RCC 7860 (cell line): Measurements from ENCODE around the gene NFKBIA.
"Not testable (repeated sequence)": the region's sequence is repeated elsewhere in the genome, so short reads cannot be mapped to it uniquely, and the experiment has no call there.

Experiments used
- DNase-seq: peaks from one replicate; pipeline ENCODE4 v3.0.0-alpha.2; 2015; ENCODE audit warnings: low spot score
- FAIRE-seq: peaks from 2 replicates; lab custom pipeline; 2012; peaks lifted over from hg19 to GRCh38; lab: Jason Lieb, UNC

Gene NFKBIA

DNA sequence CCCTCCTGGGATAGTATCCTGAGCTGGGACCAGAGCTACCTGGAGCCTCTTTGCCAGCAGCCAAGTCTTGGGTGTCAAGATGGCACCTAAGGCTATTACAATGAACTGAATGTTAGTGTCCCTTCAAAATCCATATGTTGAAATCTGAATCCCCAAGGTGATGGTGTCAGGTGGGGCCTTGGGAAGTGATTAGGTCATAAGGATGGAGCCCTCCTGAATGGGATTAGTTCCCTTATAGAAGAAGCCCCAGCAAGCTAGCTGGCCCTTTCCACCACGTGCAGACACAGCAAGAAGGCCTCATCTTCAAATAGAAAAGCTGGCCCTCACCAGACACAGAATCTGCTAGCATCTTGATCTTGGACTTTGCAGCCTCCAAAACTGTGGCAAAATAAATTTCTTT, 12.4 kb downstream of the NFKBIA start:
- FAIRE-seq: no peak

DNA sequence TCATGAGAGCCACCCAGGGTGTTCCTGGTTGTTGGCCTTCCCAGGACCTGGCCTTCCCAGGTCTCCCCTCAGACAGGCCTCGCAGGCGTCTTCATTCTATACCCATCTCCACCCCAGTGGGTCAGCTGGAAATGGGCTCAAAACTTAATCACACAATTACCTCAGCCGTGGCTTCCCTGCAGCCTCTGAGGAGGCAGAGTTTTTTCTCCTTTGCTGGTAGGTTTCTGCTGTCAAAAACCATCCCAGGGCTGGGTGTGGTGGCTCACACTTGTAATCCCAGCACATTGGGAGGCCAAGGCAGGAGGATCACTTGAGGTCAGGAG, 13.2 kb downstream of the NFKBIA start:
- DNase-seq (no peak), FAIRE-seq (no peak)

More for the DNA sequence above, 12.4 kb downstream of the NFKBIA start:
- DNase-seq: no peak

DNA sequence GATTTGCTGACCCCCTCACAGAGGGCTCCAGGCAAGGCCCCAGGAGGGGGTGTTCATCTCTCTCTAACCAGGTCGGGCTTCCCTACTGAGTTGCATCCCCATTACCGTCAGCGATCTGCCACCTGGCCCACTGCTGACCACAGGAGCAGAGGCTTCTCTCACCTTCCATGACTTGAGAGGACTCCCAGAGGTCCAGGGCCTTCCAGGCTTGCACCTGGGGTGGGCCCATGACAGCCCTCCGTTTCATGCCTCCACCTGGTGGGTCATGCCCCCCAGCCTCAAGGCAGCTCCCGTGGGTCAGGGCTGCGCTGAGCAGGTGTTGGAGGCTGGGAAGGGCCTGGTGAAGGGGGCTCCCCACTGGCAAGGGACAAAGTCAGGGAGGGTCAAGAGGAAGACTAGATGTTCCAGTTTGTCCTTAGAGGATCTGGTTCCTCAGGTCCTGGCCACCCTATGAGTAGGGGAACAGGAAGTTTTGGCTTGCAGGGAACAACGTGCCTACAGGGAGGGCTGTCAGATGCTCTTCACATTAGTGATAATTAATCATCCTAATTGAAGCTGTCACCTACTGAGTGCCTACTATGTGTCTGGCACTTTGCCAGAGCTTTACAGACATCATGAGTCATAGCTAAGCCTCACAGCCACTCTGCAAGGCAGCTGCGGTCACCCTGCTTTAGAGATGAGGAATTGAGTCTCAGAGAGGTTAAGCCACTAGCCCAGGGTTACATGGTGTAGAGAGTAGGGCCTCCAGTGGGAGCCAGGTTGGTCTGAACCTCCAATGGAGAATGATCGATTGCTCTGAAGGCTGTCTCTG, 13.8 kb downstream of the NFKBIA start:
- DNase-seq (peak; percentile 59), FAIRE-seq (peak; percentile 73)

DNA sequence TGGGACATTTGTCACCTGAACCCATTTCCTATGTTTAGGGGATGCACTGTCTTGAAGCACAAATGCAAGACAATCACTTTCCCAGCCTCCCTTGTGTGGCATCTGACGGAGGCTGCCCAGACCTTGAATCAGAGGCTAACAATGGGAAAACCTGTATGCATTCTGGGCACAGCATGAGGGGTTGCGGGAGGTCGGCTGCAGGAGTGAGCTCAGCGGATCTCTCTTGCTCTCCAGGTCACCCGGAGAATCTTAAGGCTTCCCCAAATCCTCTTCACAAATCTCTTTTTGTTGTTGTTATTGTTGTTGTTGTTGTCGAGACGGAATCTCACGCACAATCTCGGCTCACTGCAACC, 15.3 kb downstream of the NFKBIA start:
- FAIRE-seq: no peak

DNA sequence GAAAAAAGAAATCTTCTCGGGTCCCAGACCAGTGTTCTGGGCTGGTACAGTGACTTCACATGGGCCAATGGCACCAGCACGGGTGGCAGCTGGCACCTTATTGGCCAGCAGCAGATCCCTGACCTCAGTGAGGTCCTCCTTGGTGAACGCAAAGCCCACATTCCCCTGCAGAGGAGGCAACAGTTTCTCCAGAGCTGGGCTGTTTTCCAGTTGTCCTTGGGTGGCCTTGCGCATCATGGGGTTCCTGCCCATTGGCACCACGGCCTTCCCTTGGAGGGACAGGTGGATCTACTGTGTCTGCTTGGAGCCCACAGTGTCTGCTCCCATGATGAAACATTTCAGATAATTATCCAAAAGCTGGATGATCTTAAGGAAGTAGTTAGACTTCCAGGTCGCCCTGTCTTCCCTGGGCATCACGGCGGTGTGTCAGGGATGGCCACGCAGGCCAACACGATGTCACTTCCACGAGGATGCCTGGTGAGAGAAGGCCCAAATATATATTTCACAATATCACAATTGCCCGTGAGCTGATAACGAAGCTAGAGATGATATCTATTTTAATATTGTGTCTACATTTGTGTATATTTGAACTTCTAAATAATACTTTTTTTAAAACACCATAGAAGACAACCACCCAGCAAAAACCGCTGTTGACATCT, 15.8 kb downstream of the NFKBIA start:
- no peak for FAIRE-seq

More for the DNA sequence above, 15.3 kb downstream of the NFKBIA start:
- DNase-seq: no peak

DNA sequence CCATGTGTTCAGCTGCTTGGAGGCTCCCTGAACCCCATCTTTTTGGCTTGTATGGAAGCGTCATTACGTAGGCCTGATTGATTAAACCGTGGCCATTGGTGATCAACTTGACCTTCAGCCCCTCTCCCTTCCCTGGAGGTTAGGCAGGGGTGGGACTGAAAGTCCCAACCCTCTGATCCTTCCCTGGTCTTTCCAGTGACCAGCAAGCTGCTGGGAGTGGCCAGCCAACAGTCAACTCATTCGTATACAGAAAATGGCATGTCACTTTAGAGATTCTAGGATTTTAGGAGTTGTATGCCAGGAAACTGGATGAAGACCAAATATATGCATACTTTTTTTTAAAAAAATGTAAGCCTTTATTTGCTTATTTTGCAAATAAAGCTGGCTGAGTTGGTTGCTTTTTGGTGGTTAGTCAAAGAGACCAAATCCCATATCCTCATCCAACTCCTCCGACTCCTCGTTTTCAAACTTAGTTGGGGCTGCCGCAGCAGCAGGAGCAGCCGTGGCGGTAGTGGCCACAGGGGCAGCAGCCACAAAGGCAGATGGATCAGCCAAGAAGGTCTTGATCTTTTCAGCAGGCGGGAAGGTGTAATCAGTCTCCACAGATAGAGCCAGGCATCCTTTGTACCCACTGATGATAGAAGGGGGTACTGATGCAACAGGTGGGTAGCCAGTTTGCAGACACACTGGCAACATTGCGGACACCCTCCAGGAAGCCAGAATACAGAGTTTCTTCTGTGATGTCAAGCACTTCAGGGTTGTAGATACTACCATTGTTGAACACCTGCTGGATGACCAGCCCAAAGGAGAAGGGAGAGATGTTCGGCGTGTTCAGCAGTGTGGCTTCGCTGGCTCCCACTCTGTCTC, 16.6 kb downstream of the NFKBIA start:
- FAIRE-seq: no peak
- DNase-seq: no peak

More for the DNA sequence above, 15.8 kb downstream of the NFKBIA start:
- no peak for DNase-seq

DNA sequence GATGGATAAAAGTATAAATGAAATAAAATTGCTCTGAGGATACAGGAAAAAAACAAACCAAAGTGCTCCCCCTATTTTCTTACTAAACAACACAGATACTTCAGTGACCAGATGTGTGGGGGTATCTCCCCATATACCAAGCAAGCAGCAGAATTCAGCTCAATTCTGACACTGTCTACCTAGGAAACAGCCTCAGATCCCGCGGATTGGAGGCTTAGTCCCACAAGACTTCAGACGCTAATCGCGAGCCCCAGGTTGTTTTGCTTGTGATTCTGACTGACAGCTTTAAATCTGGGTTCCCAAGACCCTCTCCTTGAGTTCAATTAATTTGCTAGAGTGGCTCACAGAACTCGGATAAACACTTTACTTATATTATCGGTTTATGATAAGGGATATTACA, 17.3 kb downstream of the NFKBIA start:
- DNase-seq: no peak
- no peak for FAIRE-seq

DNA sequence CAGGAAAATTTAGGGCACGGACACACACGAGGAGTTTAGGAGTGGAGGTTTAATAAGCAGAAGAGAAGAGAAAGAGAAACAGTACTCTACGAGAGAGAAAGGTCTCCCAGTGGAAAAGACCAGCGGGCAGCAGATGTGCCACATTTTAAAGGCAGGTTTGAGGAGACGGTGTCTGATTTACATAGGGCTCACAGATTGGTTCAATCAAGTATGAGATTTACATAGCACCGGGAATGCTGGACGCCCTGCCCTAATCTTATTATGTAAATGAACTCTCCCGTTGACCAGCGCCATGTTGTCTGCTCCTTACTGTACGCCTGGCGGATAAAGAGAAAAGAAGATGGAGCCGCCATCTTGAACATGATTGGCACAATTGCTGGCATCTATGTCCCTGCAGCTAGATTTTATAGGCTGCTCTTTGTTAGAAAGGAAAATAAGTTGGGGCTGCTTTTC, 17.9 kb downstream of the NFKBIA start:
- FAIRE-seq (no peak), DNase-seq (no peak)

DNA sequence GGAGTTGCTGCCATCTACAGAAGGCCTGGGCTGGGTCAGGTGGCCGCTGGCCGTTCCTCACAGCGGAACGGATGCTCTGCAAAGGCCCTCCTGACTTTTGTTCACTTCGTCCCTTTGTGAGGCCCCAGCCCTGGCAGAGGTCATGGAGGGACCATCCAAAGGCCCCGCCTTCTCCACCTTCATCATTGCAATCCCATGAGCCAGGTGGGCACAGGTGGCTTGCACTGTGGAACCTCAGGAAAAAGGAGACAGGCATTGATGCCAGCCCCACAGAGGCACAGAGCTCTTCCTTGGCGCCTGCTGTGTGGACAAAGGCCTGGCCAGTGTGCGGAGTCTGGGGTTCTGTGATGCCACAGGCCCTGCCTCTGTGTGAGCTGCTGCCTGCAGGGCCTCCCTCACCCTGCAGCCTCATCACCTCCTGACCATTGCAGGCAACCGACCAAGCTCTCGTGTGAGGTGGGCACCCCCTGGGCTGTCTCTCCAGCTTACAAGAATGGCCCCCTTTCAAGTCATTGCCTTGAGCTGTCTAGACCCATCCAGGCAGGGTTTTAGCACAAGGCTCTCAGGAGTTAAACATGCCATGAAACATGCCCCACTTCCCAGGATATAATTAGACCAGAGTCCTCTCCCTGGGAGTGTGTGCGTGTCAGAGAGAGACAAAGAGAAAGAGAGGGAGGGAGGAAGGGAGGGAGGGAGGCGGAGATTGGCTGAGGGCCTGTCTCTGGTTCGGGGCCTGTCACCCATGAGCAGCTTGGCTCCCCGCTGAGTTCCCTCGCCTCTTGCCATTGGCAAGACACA, 19.3 kb downstream of the NFKBIA start:
- peak; percentile 86 for DNase-seq
- FAIRE-seq: peak; percentile 82

DNA sequence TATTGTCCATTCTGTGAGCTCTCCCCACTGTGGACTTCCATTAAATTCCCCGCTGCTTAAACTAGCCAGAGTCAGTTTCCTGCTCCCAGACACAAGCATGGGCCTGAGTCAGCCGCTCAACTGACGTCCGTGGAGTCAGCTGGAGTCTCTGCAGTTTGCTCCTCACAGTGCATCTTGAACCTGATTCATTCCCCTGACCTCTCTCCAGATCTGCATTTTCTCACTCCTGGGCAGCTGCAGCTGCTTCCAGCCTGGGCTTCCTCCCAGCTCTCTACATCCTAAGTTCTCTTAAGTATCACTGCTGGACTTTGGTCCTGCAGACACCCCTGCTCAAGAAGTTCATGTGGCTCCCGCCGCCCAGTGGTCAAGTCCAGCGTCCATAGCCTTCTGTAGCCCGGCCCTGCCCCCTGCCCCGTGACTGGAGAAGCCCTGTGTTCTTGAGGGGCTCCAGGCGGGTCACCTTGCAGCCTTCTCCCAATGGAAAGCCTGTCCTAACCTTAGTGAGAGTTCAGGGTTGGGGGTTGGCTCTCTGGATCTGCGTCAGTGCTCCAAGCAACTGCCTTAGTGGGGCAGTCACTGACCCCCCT, 20.0 kb downstream of the NFKBIA start:
- peak; percentile 70 for DNase-seq
- no peak for FAIRE-seq

DNA sequence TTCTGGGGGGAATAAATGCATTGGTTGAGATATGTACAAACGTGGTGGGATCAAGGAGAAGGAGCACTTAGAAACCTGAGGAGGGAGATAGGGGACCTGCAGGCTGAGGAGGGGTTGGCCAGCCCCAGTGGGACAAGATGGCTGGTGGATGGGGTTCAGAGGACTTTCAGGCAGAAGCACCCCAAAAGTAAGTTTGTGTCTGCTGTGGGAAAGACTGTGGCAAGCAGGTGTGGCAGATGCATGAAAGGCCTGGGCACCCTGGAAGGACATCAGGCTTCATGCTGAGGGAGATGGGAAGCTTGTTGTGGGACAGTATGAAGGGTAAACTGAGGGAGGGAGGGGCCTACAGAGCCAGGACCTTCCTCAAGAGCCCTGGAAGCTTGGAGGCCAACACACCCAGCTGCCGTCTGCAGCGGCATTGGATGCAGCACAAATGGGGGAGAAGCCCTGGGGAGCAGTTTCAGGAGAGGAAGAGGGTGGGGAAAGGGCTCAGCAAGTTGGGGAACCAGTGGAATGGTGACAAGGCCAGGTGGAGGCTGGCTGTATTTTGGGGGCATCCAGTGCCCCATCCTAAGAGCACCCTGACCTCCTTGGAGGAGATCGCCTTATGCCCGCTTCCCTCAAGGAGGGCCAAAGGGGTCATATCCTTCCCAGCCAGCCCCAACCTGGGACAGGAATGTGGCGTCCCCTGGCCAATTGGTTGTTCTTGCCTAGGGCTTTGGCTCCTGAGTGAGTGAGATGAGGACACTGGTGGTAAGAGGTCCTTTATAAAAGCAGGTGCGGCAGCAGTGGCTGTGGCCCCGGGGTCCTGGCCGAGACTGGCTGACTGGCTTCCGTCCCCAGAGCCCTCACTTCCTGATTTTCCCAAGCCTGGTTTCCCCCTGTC, 20.7 kb downstream of the NFKBIA start:
- FAIRE-seq (no peak), DNase-seq (no peak)

DNA sequence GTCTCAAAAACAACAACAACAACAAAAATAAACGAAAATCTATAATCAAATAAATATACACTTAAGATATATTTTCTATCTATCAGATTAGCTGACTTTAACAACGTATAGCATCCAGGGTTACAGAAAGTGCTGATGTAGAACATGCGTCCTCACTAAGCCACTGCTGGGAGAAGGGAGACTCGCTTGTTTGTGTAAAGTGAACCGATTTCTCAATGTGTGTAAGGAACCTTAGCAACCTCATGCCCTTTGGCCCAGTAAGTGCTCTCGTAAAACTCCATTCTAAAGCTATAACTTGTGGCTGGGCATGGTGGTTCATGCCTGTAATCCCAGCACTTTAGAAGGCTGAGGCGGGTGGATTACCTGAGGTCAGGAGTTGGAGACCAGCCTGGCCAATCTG, 23.8 kb downstream of the NFKBIA start:
- FAIRE-seq: no peak
- no peak for DNase-seq

DNA sequence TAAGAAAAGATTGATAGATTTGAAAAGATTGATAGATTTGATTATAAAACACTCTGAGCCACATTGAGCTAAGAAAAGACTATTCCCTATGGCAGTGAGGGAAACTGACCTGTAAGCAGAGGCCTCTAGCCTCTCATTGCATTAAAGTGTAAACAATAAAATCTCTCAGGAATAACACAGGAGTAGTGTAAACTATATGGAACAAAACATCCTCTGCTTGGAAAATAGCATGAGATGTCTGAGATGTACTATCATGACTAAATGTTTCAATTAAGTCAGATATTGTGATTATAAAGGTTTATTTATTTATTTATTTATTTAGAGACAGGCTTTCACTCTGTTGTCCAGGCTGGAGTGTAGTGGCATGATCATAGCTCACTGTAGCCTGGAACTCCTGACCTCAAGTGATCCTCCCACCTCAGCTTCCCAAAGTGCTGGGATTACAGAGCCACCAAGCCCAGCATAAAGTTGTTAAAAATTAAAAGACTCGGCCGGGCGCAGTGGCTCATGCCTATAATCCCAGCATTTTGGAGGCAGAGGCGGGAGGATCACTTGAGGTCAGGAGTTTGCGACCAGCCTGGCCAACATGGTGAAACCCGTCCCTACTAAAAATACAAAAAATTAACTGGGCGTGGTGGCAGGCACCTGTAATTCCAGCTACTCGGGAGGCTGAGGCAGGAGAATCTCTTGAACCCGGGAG, 25.2 kb downstream of the NFKBIA start:
- FAIRE-seq, DNase-seq: not testable (repeated sequence)

DNA sequence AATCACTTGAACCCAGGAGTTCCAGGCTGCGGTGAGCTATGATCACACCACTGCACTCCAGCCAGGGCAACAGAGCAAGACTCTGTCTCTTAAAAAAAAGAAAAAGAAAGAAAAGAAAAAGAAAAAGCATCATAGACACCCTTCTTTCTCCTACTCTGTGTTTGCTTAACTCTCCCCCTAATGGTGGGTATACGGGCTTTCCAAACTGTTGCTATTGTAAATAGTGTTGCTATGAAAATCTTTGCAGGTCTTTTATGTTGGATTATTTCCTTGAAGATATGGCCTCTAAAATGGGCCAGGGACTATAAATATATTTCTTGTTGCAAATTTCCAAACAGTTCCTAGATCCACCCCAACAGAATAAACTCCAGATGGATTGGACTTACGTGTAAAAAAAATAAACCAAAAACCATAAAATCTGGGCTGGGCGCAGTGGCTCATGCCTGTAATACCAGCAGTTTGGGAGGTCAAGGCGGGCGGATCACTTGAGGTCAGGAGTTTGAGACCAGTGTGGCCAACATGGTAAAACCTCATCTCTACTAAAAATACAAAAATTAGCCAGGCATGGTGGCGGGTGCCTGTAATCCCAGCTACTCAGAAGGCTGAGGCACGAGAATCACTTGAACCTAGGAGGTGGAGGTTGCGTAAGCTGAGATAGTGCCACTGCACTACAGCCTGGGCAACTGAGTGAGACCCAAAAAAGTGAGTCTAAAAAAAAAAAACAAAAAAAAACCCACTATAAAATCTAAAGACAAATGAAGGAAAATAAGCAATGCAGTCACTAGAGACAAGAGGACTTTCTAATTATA, 25.9 kb downstream of the NFKBIA start:
- no peak for FAIRE-seq

DNA sequence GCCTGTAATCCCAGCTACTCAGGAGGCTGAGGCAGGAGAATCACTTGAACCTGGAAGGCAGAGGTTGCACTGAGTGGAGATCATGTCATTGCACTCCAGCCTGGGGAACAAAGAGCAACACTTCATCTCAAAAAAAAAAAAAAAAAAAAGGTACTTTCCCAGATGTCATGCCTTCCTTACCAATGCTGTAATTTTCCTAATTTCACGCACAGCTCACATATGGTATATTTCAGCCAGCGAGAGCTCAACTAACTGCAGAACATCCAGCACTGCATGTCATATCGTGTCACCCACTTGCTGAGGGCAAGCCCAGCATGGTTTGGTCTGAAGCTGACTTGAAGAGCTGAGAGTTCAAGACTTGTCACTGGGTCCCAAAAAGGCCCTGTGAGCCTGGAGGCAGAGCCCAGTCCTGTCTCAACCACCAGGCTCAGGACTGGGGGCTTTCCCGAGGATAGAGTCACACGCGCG, 29.0 kb downstream of the NFKBIA start:
- no peak for DNase-seq
- FAIRE-seq: no peak

More for the DNA sequence above, 25.9 kb downstream of the NFKBIA start:
- DNase-seq: no peak

DNA sequence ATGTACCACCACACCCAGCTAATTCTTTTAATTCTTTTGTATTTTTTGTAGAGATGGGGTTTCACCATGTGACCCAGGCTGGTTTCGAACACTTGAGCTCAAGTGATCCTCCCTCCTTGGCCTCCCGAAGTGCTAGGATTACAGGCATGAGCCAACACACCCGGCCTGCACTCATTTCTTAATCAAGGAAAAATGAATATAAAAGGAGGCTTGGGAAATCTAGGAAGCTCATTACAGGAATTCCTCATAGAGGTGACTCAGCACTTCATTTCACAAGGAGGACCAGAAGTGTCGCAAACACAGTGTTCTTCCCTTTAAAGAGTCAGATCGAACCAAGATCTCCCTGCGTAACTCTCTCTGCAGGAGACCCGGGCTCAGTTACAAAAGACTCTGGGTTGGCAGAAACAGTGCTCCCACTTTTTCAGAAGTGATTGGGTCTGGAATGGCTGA, 30.3 kb downstream of the NFKBIA start:
- peak; percentile 76 for DNase-seq

DNA sequence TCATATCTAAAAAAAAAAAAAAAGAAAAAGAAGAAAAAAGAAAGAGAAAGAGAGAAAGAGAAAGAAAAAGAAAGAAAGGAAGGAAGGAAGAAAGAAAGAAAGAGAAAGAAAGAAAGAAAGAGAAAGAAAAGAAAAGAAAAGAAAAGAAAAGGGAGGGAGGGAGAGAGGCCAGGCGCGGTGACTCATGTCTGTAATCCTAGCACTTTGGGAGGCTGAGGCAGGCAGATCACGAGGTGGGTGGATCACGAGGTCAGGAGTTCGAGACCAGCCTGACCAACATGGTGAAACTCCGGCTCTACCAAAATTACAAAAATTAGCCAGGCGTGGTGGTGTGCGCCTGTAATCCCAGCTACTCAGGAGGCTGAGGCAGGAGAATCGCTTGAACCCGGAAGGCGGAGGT, 31.3 kb downstream of the NFKBIA start:
- not testable (repeated sequence) for FAIRE-seq, DNase-seq

More for the DNA sequence above, 30.3 kb downstream of the NFKBIA start:
- FAIRE-seq: no peak

DNA sequence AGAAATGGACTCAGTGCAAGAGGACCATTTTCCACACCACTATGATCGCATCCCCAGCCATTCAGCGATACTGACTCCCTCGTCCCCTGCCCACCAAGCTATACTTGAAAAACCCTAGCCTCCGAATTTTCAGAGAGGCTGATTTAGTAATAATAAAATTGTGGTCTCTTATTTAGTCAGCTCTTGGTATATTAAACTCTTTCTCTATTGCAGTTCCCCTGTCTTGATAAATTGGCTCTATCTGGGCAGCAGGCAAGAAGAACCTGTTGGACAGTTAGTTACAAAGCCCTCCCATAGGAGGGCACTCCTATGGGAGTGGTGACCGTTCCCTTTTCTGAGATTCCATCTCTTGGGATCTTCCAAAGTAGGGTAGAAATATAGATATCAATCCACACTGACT, 33.6 kb downstream of the NFKBIA start:
- FAIRE-seq (no peak), DNase-seq (no peak)
